H9 (cell line): Measurements from ENCODE around the gene FAM83F. TPM values are rescaled to one million over a fixed set of nuclear protein-coding genes. Genes with fewer than 3 reads are reported as not detected.

Source experiments
- DNase-seq: peaks from one replicate; pipeline ENCODE4 v3.0.0-alpha.2; 2017
- H2AFZ ChIP-seq: one replicate; pipeline ENCODE4 v1.6.1; 2013; ENCODE audit warnings: mild to moderate bottlenecking, low read length, control low read depth, moderate library complexity
- H2AK5ac ChIP-seq: 2 replicates; pipeline ENCODE4 v1.6.1; 2013; ENCODE audit warnings: low read length, control low read depth, mixed read lengths; ENCODE audit not compliant: insufficient read length
- H2BK120ac ChIP-seq: one replicate; pipeline ENCODE4 v1.6.1; 2013; ENCODE audit warnings: low read depth, mild to moderate bottlenecking, low read length, control low read depth, inconsistent platforms; ENCODE audit not compliant: poor library complexity, severe bottlenecking
- H2BK12ac ChIP-seq: 2 replicates; pipeline ENCODE4 v1.6.1; 2013; ENCODE audit warnings: low read length, control low read depth, mixed read lengths, low read depth; ENCODE audit not compliant: insufficient read length
- H2BK15ac ChIP-seq: 2 replicates; pipeline ENCODE4 v1.6.1; 2013; ENCODE audit warnings: low read depth, low read length, control low read depth
- H2BK20ac ChIP-seq: one replicate; pipeline ENCODE4 v1.6.1; 2013; ENCODE audit warnings: low read depth, mild to moderate bottlenecking, low read length, control low read depth, inconsistent platforms; ENCODE audit not compliant: poor library complexity, severe bottlenecking
- H2BK5ac ChIP-seq: 2 replicates; pipeline ENCODE4 v1.6.1; 2013; ENCODE audit warnings: low read length, control low read depth, mixed read lengths; ENCODE audit not compliant: insufficient read length
- H3K14ac ChIP-seq: 2 replicates; pipeline ENCODE4 v1.6.1; 2013; ENCODE audit warnings: low read length, control low read depth; ENCODE audit not compliant: insufficient read depth
- H3K18ac ChIP-seq: 2 replicates; pipeline ENCODE4 v1.6.1; 2013; ENCODE audit warnings: low read depth, mild to moderate bottlenecking, mixed read lengths, low read length, control low read depth; ENCODE audit not compliant: insufficient read length
- H3K23ac ChIP-seq: 2 replicates; pipeline ENCODE4 v1.6.1; 2013; ENCODE audit warnings: low read length, control low read depth, mixed read lengths, low read depth; ENCODE audit not compliant: insufficient read length
- H3K23me2 ChIP-seq: 2 replicates; pipeline ENCODE4 v1.6.1; 2013; ENCODE audit warnings: low read depth, mild to moderate bottlenecking, mixed read lengths, low read length, control low read depth; ENCODE audit not compliant: insufficient read length, poor library complexity, severe bottlenecking
- H3K27ac ChIP-seq: 2 replicates; pipeline ENCODE4 v1.5.1; 2013; ENCODE audit warnings: low read length, control low read depth, mixed read lengths, low read depth; ENCODE audit not compliant: insufficient read length
- H3K27me3 ChIP-seq: 2 replicates; pipeline ENCODE4 v1.6.1; 2013; ENCODE audit warnings: low read length, control low read depth, inconsistent platforms; ENCODE audit not compliant: insufficient read depth
- H3K4ac ChIP-seq: 2 replicates; pipeline ENCODE4 v1.6.1; 2013; ENCODE audit warnings: low read depth, mild to moderate bottlenecking, control low read depth, inconsistent platforms, low read length, moderate library complexity
- H3K4me1 ChIP-seq: 2 replicates; pipeline ENCODE4 v1.6.1; 2013; ENCODE audit warnings: low read length, control low read depth, inconsistent platforms; ENCODE audit not compliant: insufficient read depth
- H3K4me2 ChIP-seq: 2 replicates; pipeline ENCODE4 v1.6.1; 2013; ENCODE audit warnings: low read length, control low read depth, mixed read lengths; ENCODE audit not compliant: insufficient read length, insufficient read depth
- H3K56ac ChIP-seq: 2 replicates; pipeline ENCODE4 v1.6.1; 2013; ENCODE audit warnings: low read depth, mild to moderate bottlenecking, mixed read lengths, low read length, control low read depth; ENCODE audit not compliant: insufficient read length
- H3K79me1 ChIP-seq: 2 replicates; pipeline ENCODE4 v1.6.1; 2013; ENCODE audit warnings: low read depth, mild to moderate bottlenecking, moderate library complexity, low read length, control low read depth, inconsistent platforms; ENCODE audit not compliant: insufficient read depth, poor library complexity, severe bottlenecking
- H3K79me2 ChIP-seq: 2 replicates; pipeline ENCODE4 v1.6.1; 2013; ENCODE audit warnings: low read length, control low read depth, inconsistent platforms; ENCODE audit not compliant: insufficient read depth
- H3K9ac ChIP-seq: 2 replicates; pipeline ENCODE4 v1.6.1; 2013; ENCODE audit warnings: low read length, control low read depth, mixed read lengths; ENCODE audit not compliant: insufficient read length; ENCODE audit errors: extremely low read depth
- H3K9me3 ChIP-seq: one replicate; pipeline ENCODE4 v1.6.1; 2013; ENCODE audit warnings: low read depth, low read length, inconsistent platforms; ENCODE audit not compliant: control insufficient read depth
- H3T11ph ChIP-seq: one replicate; pipeline ENCODE4 v1.6.1; 2013; ENCODE audit warnings: mild to moderate bottlenecking, low read length, control low read depth, inconsistent platforms
- H4K20me1 ChIP-seq: one replicate; pipeline ENCODE4 v1.6.1; 2013; ENCODE audit not compliant: control insufficient read depth, insufficient read length, insufficient read depth
- H4K5ac ChIP-seq: 2 replicates; pipeline ENCODE4 v1.6.1; 2013; ENCODE audit warnings: low read depth, mild to moderate bottlenecking, mixed read lengths, low read length, control low read depth; ENCODE audit not compliant: insufficient read length
- H4K8ac ChIP-seq: replicated peaks from 2 replicates; pipeline ENCODE4 v1.6.1; 2013; ENCODE audit warnings: low read length, control low read depth, mixed read lengths, low read depth; ENCODE audit not compliant: insufficient read length
- H4K91ac ChIP-seq: 2 replicates; pipeline ENCODE4 v1.6.1; 2013; ENCODE audit warnings: low read depth, mild to moderate bottlenecking, moderate library complexity, mixed read lengths, low read length, control low read depth; ENCODE audit not compliant: insufficient read length
- H3K27ac Mint-ChIP-seq, 3 experiments: 2 replicates in 2 of 3; 3 replicates in 1 of 3; pipeline ENCODE4 v1.8.0; 2020 to 2021; ENCODE audit warnings: mixed read lengths in 3 of 3, mild to moderate bottlenecking in 1 of 3, moderate library complexity in 1 of 3
- H3K27me3 Mint-ChIP-seq: 2 replicates; pipeline ENCODE4 v1.8.0; 2021; ENCODE audit warnings: low read depth, mild to moderate bottlenecking, moderate library complexity, mixed read lengths
- H3K36me3 Mint-ChIP-seq, 3 experiments: 2 replicates in 2 of 3; 3 replicates in 1 of 3; pipeline ENCODE4 v1.8.0; 2020 to 2021; ENCODE audit warnings: low read depth in 3 of 3, mixed read lengths in 3 of 3; ENCODE audit not compliant: insufficient read depth in 1 of 3
- H3K4me1 Mint-ChIP-seq, 2 experiments: 2 replicates each; pipeline ENCODE4 v1.8.0; 2020; ENCODE audit warnings: mixed read lengths in 2 of 2
- H3K4me3 Mint-ChIP-seq, 2 experiments: 2 replicates in 1 of 2; 3 replicates in 1 of 2; pipeline ENCODE4 v1.8.0; 2020 to 2021; ENCODE audit warnings: mild to moderate bottlenecking in 2 of 2, mixed read lengths in 2 of 2, moderate library complexity in 1 of 2
- H3K9me3 Mint-ChIP-seq, 2 experiments: 2 replicates in 1 of 2; 3 replicates in 1 of 2; pipeline ENCODE4 v1.8.0; 2020; ENCODE audit warnings: mild to moderate bottlenecking in 2 of 2, mixed read lengths in 2 of 2, moderate library complexity in 1 of 2
- WGBS: extraction: QIAGEN DNeasy Blood & Tissue Kit; methylation state at CpG from one replicate; pipeline ENCODE4 v1.1.7; 2013; ENCODE audit warnings: missing lambda C conversion rate, low lambda C conversion rate, mixed read lengths; ENCODE audit not compliant: insufficient read length; ENCODE audit errors: extremely low coverage; 5-methylcytosine and 5-hydroxymethylcytosine counted together
- total RNA-seq: library from RNA; stranded (reverse); gene quantifications from 2 replicates; pipeline ENCODE4 v1.2.1, GENCODE V29; 2021
- TF ChIP-seq, protein P1 (sequence below): fragments of 200-600 bp; sonication (generic); conservative IDR thresholded peaks from 3 replicates; pipeline ENCODE4 v1.8.0; 2021; ENCODE audit warnings: antibody characterized with exemption, mild to moderate bottlenecking

FAM83F gene
- total RNA-seq, 1 experiment from 2014 or later: 17.4 TPM

DNA sequence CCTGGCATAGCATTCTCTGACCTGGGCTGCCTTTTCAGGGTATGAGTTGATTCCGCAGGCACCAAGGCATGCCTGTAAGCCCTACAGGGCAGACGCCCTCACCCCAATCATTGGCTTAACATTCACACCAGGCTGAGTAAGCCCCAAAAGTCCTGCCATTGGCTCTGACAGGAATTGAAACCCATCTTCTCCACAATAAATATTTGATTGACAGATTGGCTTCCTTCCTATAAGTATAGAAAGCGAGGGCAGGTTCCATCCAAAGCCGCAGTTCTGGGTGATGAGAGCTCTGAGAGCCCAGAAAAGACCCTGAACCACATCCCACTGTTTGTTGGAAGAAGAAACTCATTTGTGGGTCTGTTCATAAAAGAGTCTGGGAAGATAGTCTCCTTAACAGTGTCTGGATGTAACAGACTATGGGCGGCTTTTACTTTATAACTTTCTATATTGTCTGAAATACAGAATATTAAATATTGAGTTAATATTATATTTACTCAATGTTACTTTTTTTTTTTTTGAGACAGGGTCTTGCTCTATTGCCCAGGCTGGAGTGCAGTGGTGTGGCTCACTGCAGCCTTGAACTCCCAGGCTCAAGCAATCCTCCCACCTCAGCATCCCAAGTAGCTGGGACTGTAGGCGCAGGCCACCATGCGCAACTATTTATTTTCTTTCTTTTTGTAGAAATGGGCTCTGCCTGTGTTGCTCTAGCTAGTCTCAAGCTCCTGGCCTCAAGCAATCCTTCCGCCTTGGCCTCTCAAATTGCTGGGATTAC is 46.8 kb downstream of the FAM83F start:
- Histone ChIP-seq H2BK5ac (no peak overlapping the region), H3K27me3 (no peaks in the 10 kb centered on the region), H3K56ac (no peak overlapping the region), H3K4ac (no peak overlapping the region), H3K4me1 (peaks cover 4% of the 10 kb centered on the region; the same call in 1 of the 2 replicates), H2BK15ac (no peak overlapping the region), H4K5ac (no peak overlapping the region), H3K23ac (no peak overlapping the region), H4K20me1 (no peaks in the 10 kb centered on the region), H4K91ac (no peak overlapping the region), H3K14ac (no peak overlapping the region), H2AFZ (no peak overlapping the region), H2AK5ac (no peak overlapping the region), H3K23me2 (peaks cover 7% of the 10 kb centered on the region), H2BK120ac (no peak overlapping the region), H4K8ac (no peak overlapping the region), H3T11ph (no peak overlapping the region), H3K18ac (no peak overlapping the region), H3K9me3 (no peaks in the 10 kb centered on the region), H2BK20ac (no peak overlapping the region), H2BK12ac (no peak overlapping the region), H3K79me2 (no peaks in the 10 kb centered on the region), H3K27ac (no peak overlapping the region), H3K9ac (no peak overlapping the region), H3K79me1 (no peaks in the 10 kb centered on the region), H3K4me2 (no peak overlapping the region)
- H3K4me3 Mint-ChIP-seq: no peak overlapping the region
- no CpG with 5 or more reads among the region's 8 CpGs for WGBS
- H3K9me3 Mint-ChIP-seq: no peaks in the 10 kb centered on the region
- peaks cover 10 to 12% of the 10 kb centered on the region in 2 experiments for H3K4me1 Mint-ChIP-seq
- TF ChIP-seq, protein P1, sequence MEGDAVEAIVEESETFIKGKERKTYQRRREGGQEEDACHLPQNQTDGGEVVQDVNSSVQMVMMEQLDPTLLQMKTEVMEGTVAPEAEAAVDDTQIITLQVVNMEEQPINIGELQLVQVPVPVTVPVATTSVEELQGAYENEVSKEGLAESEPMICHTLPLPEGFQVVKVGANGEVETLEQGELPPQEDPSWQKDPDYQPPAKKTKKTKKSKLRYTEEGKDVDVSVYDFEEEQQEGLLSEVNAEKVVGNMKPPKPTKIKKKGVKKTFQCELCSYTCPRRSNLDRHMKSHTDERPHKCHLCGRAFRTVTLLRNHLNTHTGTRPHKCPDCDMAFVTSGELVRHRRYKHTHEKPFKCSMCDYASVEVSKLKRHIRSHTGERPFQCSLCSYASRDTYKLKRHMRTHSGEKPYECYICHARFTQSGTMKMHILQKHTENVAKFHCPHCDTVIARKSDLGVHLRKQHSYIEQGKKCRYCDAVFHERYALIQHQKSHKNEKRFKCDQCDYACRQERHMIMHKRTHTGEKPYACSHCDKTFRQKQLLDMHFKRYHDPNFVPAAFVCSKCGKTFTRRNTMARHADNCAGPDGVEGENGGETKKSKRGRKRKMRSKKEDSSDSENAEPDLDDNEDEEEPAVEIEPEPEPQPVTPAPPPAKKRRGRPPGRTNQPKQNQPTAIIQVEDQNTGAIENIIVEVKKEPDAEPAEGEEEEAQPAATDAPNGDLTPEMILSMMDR: no peak
- no peaks in the 10 kb centered on the region; a peak in 1 of 7 replicates for H3K36me3 Mint-ChIP-seq
- H3K27ac Mint-ChIP-seq: no peak overlapping the region
- peaks cover 52% of the 10 kb centered on the region for H3K27me3 Mint-ChIP-seq
- DNase-seq: no peak
